Measurements from ENCODE around the gene MAP2K4.
A peak's percentile ranks its signal among the peaks of the same experiment; 100 is the strongest.
"Not testable (repeated sequence)": the region's sequence is repeated elsewhere in the genome, so short reads cannot be mapped to it uniquely, and the experiment has no call there.

The MAP2K4 gene

DNA sequence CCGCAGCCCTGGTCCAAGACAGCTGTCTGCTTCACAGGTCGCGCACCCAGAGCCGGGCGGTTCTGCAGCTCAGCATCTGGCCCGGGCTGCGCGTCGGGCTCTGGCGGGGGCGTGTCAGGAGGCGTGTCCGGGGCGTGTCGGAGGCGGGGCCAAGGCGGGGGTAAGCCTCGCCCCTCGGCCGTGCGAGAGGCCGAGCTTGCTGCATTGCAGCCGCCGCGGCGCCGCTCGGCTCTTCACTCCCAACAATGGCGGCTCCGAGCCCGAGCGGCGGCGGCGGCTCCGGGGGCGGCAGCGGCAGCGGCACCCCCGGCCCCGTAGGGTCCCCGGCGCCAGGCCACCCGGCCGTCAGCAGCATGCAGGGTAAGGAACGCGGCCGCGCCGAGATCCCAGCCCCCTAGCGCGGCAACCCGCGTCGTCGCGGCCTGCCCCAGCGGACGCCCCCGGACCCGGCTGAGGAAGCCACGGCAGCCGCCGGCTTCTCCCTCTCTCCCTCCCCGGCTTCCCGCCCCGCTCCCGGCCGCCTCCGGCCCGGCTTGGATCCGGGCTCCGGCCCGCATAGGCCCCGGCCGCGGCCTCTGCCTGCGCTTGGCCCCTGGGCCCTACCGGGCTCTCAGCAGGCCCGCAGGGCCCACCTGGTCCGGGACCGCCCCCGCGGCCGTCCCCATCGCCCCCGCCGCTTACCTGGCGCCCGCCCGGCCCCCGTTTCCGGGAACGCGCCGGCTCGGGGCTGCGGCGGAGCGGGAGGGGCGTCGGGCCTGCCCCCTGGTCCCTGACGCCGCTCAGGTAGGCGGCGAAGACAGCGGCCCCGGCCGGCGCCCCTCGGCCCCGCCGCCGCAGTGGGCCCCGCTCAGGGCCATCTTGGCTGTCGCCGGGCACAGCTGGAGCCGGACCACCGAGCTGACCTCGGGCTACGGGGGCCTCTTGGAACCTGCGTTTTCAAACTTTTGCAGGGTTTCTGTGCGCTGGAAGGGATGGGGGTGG is at the start of gene MAP2K4:
TSS of gene MAP2K4 (plus strand) at position 236 of the 981 bp plus-strand sequence. CDS start at position 246, 10 bp downstream.
- peak; percentile 44 for DNase-seq (ENCODE audit: low read depth)
- peak within 1 kb of the TSS; percentile 68 for H3K4me3 ChIP-seq (ENCODE audit: control insufficient read depth, low read depth, low read length)
- TF ChIP-seq, protein P1, sequence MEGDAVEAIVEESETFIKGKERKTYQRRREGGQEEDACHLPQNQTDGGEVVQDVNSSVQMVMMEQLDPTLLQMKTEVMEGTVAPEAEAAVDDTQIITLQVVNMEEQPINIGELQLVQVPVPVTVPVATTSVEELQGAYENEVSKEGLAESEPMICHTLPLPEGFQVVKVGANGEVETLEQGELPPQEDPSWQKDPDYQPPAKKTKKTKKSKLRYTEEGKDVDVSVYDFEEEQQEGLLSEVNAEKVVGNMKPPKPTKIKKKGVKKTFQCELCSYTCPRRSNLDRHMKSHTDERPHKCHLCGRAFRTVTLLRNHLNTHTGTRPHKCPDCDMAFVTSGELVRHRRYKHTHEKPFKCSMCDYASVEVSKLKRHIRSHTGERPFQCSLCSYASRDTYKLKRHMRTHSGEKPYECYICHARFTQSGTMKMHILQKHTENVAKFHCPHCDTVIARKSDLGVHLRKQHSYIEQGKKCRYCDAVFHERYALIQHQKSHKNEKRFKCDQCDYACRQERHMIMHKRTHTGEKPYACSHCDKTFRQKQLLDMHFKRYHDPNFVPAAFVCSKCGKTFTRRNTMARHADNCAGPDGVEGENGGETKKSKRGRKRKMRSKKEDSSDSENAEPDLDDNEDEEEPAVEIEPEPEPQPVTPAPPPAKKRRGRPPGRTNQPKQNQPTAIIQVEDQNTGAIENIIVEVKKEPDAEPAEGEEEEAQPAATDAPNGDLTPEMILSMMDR (IDR thresholded peaks at IDR 0.05; ENCODE audit: control insufficient read depth, insufficient read depth, low read depth, low read length, missing control alignments), result no peak

DNA sequence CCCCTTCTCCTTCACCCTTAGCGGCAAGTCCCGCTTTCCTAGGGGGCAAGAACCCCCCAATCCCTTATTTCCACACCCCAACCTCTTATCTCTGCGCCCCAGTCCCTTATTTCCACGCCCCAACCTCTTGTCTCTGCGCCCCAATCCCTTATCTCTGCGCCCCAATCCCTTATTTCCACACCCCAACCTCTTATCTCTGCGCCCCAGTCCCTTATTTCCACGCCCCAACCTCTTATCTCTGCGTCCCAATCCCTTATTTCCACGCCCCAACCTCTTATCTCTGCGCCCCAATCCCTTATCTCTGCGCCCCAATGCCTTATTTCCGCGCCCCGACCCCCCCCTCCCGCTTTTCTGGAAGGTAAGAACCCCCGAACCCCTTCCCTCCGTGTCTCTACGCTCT is 47.9 kb upstream of the MAP2K4 start:
- DNase-seq (ENCODE audit: low read depth), result not testable (repeated sequence)

DNA sequence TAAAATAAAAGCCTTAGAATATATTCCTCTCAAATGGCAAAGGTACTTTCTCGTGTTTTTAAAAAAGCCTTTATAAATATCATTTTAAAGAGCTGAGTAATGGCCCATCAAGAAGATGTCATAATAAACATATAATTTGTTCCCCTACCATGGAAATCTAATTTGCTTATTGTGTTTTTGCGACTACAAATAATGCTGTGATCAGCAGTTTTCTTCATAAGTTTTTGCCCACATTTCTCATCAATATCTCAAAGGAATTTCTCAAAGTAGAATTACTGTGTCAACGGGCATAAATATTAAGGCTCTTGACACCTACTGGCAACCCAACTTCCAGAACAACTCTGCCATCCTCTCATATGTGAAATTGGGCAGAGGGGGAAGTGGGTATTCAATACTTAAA is 40.9 kb upstream of the MAP2K4 start:
- no peak overlapping the region for H3K4me3 ChIP-seq (ENCODE audit: control insufficient read depth, low read depth, low read length)
- no peak for DNase-seq (ENCODE audit: low read depth)
- TF ChIP-seq, protein P1 (IDR thresholded peaks at IDR 0.05; ENCODE audit: control insufficient read depth, insufficient read depth, low read depth, low read length, missing control alignments), result no peak

More for the DNA sequence above, 47.9 kb upstream of the MAP2K4 start:
- not testable (repeated sequence) for H3K4me3 ChIP-seq (ENCODE audit: control insufficient read depth, low read depth, low read length)

- no peak overlapping the region for H3K4me3 ChIP-seq (ENCODE audit: control insufficient read depth, low read depth, low read length)
- DNase-seq (ENCODE audit: low read depth), result no peak
- TF ChIP-seq, protein P1 (IDR thresholded peaks at IDR 0.05; ENCODE audit: control insufficient read depth, insufficient read depth, low read depth, low read length, missing control alignments), result peak; percentile 24
Measured at GRCh38 chr17:11980813-11981212, 39.9 kb upstream of the MAP2K4 start.

DNA sequence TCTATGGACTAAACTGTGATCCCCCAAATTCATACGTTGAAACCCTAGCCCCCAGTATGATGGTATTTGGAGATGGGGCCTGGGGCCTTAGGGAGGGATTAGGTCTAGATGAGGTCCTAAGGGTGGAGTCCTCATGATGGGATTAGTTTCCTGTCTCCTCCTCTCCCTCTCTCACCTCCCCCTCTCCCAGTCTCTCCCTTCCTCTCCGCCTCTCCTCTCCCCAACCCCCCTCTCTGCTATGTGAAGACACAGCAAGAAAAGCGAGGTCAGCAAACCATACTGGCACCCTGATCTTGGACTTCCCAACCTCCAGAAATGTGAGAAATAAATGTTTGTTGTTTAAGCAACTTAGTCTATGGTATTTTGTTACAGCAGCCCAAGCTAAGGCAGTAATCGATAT is 38.8 kb upstream of the MAP2K4 start:
- DNase-seq (ENCODE audit: low read depth), result no peak
- TF ChIP-seq, protein P1 (IDR thresholded peaks at IDR 0.05; ENCODE audit: control insufficient read depth, insufficient read depth, low read depth, low read length, missing control alignments), result no peak
- no peak overlapping the region for H3K4me3 ChIP-seq (ENCODE audit: control insufficient read depth, low read depth, low read length)

DNA sequence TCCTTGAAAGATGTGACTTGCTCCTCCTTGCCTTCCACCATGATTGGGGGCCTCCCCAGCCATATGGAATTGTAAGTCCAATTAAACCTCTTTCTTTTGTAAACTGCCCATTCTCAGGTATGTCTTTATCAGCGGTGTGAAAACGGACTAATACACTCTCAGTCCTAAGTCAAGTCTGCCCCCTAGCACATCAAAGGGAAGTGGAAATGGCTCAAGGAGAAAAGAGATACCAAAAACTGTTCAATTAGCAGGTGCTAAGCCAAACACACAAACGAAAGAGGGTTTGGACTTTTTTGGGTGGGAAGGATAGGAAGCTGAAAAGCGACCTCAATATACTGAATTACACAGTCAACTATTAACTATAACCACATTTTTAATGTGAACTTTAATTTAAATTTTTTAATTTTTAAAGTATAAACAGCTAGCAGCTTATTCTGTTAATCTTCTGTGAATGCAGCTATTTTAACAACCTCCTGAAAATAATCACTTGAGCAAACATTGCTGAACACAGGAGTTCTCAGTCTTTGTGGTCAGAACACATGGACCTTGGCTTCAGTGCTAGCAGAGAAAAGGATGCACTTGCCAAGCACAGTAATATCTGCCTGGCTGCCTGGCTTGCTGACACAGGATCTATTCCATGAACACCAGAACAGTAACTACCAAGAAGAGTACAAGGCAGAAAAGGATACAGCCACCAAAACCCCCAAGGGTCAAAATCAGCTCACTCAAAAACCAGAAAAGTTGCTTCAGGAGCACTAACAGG is 34.3 kb upstream of the MAP2K4 start:
- no peak overlapping the region for H3K4me3 ChIP-seq (ENCODE audit: control insufficient read depth, low read depth, low read length)
- TF ChIP-seq, protein P1 (IDR thresholded peaks at IDR 0.05; ENCODE audit: control insufficient read depth, insufficient read depth, low read depth, low read length, missing control alignments), result no peak
- DNase-seq (ENCODE audit: low read depth), result no peak

DNA sequence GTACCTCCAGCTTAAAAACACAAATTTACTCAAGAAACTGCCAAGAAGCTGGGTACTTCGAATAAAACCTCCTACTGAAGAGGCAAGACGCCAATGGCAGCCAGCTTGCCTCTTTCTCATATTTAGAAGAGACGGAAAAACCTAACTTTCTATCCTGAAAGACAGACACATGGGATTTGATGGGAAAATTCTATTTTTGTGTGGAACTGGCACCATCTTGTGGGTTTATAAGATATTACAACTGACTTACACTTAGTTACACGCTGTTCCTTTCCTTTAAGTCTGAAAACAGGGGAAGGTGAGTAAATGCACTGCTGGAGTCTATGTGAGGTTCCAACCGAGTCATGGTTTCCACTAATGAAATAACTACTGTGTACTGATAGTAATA is 33.7 kb upstream of the MAP2K4 start:
- DNase-seq (ENCODE audit: low read depth), result no peak
- TF ChIP-seq, protein P1 (IDR thresholded peaks at IDR 0.05; ENCODE audit: control insufficient read depth, insufficient read depth, low read depth, low read length, missing control alignments), result peak; percentile 47
- no peak overlapping the region for H3K4me3 ChIP-seq (ENCODE audit: control insufficient read depth, low read depth, low read length)
